ENCODE results near the gene SH3TC1.

The SH3TC1 gene

DNA sequence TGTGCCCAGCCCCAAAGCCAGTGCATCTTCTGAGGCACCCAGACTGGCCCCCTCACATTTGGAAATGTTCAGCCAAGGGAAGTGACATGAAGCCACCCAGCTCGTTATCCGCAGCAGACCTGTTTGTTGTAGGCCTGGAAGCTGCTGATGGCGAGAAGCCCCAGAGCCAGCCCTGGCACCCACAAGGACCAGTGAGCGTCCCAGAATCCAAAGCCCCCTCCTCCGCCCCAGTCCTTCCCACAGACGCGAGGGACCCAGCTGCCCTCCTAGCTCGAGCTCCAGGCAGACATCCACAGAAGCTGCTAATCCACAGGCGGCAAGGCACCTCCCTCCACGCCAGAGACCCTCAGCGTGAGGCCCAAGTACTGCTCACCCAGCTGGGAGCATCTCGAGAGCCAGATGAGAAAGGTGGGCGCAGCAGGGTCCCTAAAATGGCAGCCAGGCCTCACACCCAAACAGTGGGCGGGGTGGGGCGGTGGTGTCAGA lies 47.9 kb upstream of the SH3TC1 start:
- no peak for TF ChIP-seq EZH2phosphoT487 (IDR thresholded peaks at IDR 0.05; ENCODE audit: borderline replicate concordance, low read length)
- TF ChIP-seq, protein P1, sequence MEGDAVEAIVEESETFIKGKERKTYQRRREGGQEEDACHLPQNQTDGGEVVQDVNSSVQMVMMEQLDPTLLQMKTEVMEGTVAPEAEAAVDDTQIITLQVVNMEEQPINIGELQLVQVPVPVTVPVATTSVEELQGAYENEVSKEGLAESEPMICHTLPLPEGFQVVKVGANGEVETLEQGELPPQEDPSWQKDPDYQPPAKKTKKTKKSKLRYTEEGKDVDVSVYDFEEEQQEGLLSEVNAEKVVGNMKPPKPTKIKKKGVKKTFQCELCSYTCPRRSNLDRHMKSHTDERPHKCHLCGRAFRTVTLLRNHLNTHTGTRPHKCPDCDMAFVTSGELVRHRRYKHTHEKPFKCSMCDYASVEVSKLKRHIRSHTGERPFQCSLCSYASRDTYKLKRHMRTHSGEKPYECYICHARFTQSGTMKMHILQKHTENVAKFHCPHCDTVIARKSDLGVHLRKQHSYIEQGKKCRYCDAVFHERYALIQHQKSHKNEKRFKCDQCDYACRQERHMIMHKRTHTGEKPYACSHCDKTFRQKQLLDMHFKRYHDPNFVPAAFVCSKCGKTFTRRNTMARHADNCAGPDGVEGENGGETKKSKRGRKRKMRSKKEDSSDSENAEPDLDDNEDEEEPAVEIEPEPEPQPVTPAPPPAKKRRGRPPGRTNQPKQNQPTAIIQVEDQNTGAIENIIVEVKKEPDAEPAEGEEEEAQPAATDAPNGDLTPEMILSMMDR (IDR thresholded peaks at IDR 0.05; ENCODE audit: low read depth, low read length, poor library complexity, severe bottlenecking), result no peak
- H3K27ac ChIP-seq (ENCODE audit: low read depth, low read length), result no peak overlapping the region
- H3F3A ChIP-seq (ENCODE audit: control insufficient read depth, insufficient read depth), result no peaks in the 10 kb centered on the region
- no peak overlapping the region for H3K4me2 ChIP-seq (ENCODE audit: low read length)
- no peaks in the 10 kb centered on the region for H3K9me2 ChIP-seq (replicated peaks; ENCODE audit: control insufficient read depth, low read length)
- H3K36me3 ChIP-seq (ENCODE audit: control insufficient read depth, low read length), result no peaks in the 10 kb centered on the region
- no peaks in the 10 kb centered on the region for H3K79me2 ChIP-seq (ENCODE audit: control insufficient read depth, low read length)
- H4K20me1 ChIP-seq (ENCODE audit: control insufficient read depth, insufficient read depth, low read depth, low read length), result no peaks in the 10 kb centered on the region
- H3K4me3 ChIP-seq (ENCODE audit: low read length), result no peak overlapping the region
- no peaks in the 10 kb centered on the region for H3K27me3 ChIP-seq (ENCODE audit: control insufficient read depth, low read length)
- H3K9me3 ChIP-seq (ENCODE audit: control insufficient read depth, insufficient read depth, low read length), result no peaks in the 10 kb centered on the region
- no peaks in the 10 kb centered on the region for H3K4me1 ChIP-seq (ENCODE audit: control insufficient read depth, low read length)

DNA sequence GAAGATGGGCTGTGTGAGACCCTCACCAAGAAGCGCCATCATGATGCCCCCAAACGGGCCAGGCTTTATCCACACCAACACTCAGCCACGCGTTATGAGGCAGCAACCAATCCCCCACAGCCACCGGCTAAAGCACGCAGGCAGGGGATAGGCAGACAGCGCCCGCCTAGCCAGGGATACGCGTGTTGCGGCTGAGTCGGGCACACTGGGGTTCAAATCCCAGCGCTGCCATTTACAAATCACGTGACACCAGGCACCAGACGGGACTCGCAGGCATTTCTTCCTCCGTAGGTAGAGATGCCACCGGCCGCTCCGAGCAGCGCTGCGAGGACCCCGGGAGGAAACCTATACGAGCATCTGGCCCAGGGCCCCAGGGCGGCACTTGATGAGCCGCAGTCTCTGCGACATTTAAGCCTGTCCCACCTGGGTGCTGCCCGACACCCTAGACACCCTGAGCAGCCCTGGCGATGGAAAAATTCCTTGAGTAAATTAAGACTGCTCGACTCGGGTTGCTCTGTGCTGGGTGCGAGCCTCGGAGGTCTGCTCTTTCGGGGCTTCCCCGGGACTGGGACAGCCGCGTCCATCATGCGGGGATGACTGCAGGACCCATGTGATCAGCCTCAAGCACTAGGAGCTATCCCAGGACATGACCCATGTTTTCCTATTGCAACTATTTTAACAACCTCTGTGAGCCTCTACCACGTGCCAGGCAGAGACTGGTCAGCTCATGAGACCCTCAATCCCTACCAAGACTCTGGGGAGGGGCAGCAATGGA lies 46.8 kb upstream of the SH3TC1 start:
- no peaks in the 10 kb centered on the region for H3F3A ChIP-seq (ENCODE audit: control insufficient read depth, insufficient read depth)
- H3K27ac ChIP-seq (ENCODE audit: low read depth, low read length), result no peak overlapping the region
- peaks cover under 1% of the 10 kb centered on the region for H3K4me1 ChIP-seq (ENCODE audit: control insufficient read depth, low read length)

DNA sequence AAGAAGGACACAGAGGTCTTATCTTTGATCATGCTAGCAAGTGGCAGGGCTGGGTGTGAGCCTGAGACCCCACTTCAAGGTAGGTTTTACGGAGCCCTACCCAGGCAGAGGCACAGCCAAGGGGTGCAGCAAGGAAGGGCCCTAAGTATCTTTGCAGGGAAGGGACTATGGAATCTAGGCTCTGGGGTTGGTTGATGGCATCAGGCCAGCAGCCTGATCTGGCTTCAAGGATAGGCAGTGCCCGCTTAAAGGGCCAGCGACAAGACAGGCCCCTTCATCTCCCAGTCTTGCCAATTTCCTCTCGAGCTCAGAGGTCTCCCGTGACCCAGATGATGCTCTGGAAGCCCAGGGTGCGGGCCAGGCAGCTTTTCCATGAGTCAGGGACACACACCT lies 46.2 kb upstream of the SH3TC1 start:
- Histone ChIP-seq H3K4me2 (ENCODE audit: low read length) (no peak overlapping the region), H3F3A (ENCODE audit: control insufficient read depth, insufficient read depth) (no peaks in the 10 kb centered on the region), H3K79me2 (ENCODE audit: control insufficient read depth, low read length) (no peaks in the 10 kb centered on the region), H3K27ac (ENCODE audit: low read depth, low read length) (no peak overlapping the region), H3K36me3 (ENCODE audit: control insufficient read depth, low read length) (no peaks in the 10 kb centered on the region), H3K9me2 (replicated peaks; ENCODE audit: control insufficient read depth, low read length) (no peaks in the 10 kb centered on the region), H3K9me3 (ENCODE audit: control insufficient read depth, insufficient read depth, low read length) (no peaks in the 10 kb centered on the region), H3K4me1 (ENCODE audit: control insufficient read depth, low read length) (peaks cover 7% of the 10 kb centered on the region), H3K27me3 (ENCODE audit: control insufficient read depth, low read length) (no peaks in the 10 kb centered on the region), H3K4me3 (ENCODE audit: low read length) (no peak overlapping the region), H4K20me1 (ENCODE audit: control insufficient read depth, insufficient read depth, low read depth, low read length) (no peaks in the 10 kb centered on the region)
- TF ChIP-seq, protein P1 (IDR thresholded peaks at IDR 0.05; ENCODE audit: low read depth, low read length, poor library complexity, severe bottlenecking), result no peak
- TF ChIP-seq EZH2phosphoT487 (IDR thresholded peaks at IDR 0.05; ENCODE audit: borderline replicate concordance, low read length), result no peak

More for the DNA sequence above, 46.8 kb upstream of the SH3TC1 start:
- Histone ChIP-seq H3K79me2 (ENCODE audit: control insufficient read depth, low read length) (no peaks in the 10 kb centered on the region), H3K9me3 (ENCODE audit: control insufficient read depth, insufficient read depth, low read length) (no peaks in the 10 kb centered on the region), H3K36me3 (ENCODE audit: control insufficient read depth, low read length) (no peaks in the 10 kb centered on the region), H3K9me2 (replicated peaks; ENCODE audit: control insufficient read depth, low read length) (no peaks in the 10 kb centered on the region), H3K27me3 (ENCODE audit: control insufficient read depth, low read length) (no peaks in the 10 kb centered on the region), H3K4me3 (ENCODE audit: low read length) (no peak overlapping the region), H3K4me2 (ENCODE audit: low read length) (no peak overlapping the region), H4K20me1 (ENCODE audit: control insufficient read depth, insufficient read depth, low read depth, low read length) (no peaks in the 10 kb centered on the region)
- TF ChIP-seq EZH2phosphoT487 (IDR thresholded peaks at IDR 0.05; ENCODE audit: borderline replicate concordance, low read length), result no peak

DNA sequence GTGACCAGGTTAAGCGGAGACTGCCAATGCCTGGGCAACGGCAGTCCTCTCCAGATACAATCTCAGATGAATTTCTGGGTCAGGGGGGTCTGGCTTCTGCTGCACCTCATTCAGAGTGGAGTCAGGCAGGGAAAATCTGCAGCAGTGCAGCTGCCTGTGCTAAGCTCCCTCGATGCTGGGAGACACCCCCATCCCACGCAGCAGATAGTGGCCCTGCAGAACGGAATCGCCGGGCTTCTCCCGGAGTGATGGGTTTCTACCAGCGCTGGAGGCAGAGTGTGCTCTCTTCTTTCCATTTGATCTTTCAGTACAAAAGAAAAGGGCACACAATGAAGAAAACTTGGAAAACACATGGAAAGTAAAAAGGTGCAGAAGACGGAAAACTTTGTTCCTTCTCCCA lies 45.6 kb upstream of the SH3TC1 start:
- Histone ChIP-seq H4K20me1 (ENCODE audit: control insufficient read depth, insufficient read depth, low read depth, low read length) (no peaks in the 10 kb centered on the region), H3K79me2 (ENCODE audit: control insufficient read depth, low read length) (no peaks in the 10 kb centered on the region), H3K36me3 (ENCODE audit: control insufficient read depth, low read length) (no peaks in the 10 kb centered on the region), H3K27ac (ENCODE audit: low read depth, low read length) (no peak overlapping the region), H3K4me3 (ENCODE audit: low read length) (no peak overlapping the region), H3K4me2 (ENCODE audit: low read length) (no peak overlapping the region), H3K9me3 (ENCODE audit: control insufficient read depth, insufficient read depth, low read length) (no peaks in the 10 kb centered on the region), H3K27me3 (ENCODE audit: control insufficient read depth, low read length) (no peaks in the 10 kb centered on the region), H3K4me1 (ENCODE audit: control insufficient read depth, low read length) (peaks cover 12% of the 10 kb centered on the region), H3F3A (ENCODE audit: control insufficient read depth, insufficient read depth) (no peaks in the 10 kb centered on the region), H3K9me2 (replicated peaks; ENCODE audit: control insufficient read depth, low read length) (no peaks in the 10 kb centered on the region)
- no peak for TF ChIP-seq EZH2phosphoT487 (IDR thresholded peaks at IDR 0.05; ENCODE audit: borderline replicate concordance, low read length)
- TF ChIP-seq, protein P1 (IDR thresholded peaks at IDR 0.05; ENCODE audit: low read depth, low read length, poor library complexity, severe bottlenecking), result no peak
